HG03442 (cell line): ENCODE data around the gene CD3D.
"Not testable (repeated sequence)": the region's sequence is repeated elsewhere in the genome, so short reads cannot be mapped to it uniquely, and the experiment has no call there.

ENCODE experiments used
- ATAC-seq: cut with Tn5 transposase; IDR thresholded peaks from one replicate; pipeline ENCODE4 v1.9.1; 2021; ENCODE audit warnings: mild to moderate bottlenecking, moderate library complexity; ENCODE audit not compliant: unreplicated experiment

Gene CD3D

DNA sequence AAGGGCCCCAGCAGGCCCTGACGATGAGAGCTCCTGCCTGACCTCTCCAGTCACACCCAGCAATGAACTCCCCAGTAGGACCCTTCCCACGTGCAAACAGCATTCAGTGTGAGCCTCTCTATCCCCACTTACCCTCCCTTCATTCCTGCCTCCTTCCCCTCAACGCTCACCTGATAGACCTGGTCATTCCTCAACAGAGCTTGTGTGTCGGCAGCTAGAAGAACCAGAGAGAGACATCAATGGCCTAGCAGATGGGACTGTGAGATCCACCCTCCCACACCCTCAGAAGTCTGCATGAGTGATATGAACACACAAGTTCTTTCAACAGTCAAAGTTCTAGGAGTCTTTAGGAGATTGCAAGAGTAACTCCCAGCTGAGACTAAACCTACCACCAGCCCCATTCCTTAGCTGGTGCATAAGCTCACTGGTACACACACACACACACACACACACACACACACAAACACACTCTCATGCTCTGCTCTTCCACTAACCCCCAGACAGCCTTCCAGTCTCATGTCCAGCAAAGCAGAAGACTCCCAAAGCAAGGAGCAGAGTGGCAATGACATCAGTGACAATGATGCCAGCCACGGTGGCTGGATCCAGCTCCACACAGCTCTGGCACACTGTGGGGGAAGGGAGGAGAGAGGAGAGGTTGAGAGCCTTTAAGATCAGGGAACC is 3.1 kb downstream of the CD3D start:
- ATAC-seq, result no peak

DNA sequence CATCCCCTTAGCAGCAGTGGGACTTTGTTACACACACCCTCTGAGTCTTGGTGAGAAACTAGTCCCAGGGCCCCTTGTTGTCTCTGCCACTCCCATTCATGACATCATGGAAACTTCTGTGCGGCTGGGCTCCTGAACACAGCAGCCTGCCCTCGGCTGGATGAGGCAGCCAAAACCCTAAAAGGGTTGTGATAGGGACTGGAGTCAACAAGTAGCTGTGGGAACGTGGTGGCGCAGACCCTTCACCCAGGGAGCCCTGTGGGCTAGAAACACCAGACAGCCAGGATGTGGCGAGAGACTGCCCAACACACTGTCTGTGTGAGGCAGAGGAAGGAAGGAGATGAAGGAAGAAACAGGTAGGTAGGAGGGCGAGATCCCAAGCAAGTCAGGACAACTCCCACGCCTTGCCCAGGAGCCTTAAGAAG is 3.9 kb downstream of the CD3D start:
- no peak for ATAC-seq

DNA sequence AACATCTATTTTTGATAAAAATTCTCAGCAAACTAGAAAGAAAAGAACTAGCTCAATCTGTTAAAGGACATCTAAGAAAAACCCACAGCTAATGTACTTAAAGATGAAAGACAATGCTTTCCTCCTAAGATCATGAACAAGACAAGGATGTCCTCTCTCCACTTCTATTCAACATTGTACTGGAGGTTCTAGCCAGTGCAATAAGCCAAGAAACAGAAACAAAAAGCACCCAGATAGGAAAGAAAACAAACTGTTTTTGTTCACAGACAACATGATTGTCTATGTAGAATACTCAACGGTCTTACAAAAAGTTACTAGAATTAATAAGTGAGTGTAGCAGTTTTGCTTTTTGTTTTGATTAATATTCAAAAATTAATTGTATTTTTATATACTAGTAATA is 7.8 kb downstream of the CD3D start:
- no peak for ATAC-seq

DNA sequence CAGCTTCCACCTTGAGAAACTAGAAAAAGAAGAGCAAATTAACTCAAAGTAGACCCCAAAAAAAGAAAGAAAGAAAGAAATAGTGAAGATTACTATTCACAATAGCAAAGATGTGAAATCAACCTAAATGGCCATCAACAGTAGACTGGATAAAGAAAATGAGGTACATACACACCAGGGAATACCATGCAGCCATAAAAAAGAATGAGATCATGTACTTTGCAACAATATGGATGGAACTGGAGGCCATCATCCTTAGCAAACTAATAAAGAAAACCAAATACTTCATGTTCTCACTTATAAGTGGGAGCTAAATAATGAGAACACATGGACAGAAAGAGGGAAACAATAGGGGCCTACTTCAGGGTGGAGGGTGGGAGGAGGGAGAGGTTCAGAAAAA is 13.8 kb downstream of the CD3D start:
- ATAC-seq, result no peak

DNA sequence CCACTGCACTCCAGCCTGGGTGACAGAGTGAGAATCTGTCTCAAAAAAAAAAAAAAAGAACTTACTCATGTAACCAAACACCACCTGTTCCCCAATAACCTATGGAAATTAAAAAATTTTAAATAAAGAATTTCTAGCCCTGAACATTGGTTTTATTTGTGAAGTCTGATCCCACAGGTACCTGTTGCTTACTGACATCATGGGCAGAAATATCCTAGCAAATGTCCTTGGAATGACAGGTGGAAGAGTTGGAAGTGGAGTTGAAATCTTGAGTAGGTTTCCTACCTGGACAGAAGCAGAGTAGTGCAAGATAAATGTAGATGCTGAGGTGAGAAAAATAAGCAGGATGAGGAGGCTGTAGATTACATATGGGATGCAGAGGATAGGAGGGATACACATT is 17.2 kb downstream of the CD3D start:
- ATAC-seq, result no peak

GRCh38 chr11:118322721-118323120 is 19.8 kb downstream of the CD3D start:
- no peak for ATAC-seq

DNA sequence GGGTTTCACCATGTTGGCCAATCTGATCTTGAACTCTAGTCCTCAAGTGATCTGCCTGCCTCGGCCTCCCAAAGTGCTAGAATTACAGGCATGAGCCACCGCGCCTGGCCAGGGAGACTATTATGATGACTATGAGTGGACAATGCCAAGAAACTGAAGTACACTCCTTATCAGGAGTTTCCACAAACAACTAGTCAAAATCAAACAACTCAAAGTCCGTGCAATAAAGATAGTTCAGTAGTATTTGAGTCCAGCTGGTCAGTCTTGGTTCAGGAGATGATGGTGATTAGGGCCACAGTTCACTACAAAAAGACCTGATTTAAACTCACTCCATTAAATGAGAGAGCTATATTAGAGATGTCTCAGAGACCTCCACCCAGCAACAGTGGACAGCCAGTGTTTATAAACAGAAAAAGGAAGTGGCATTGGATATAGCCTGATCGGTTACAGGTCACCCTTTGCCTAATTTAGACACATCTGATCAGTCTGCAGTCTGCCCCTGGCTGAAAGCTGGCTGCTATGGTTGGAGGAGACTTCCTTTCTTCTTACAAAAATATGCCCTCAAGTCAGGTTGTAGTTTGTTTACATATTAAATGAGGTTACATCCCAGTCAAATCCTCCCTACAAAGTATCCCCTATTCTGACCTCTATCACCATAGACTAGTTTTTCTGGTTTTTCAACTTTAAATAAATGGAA is 21.0 kb downstream of the CD3D start:
- no peak for ATAC-seq

DNA sequence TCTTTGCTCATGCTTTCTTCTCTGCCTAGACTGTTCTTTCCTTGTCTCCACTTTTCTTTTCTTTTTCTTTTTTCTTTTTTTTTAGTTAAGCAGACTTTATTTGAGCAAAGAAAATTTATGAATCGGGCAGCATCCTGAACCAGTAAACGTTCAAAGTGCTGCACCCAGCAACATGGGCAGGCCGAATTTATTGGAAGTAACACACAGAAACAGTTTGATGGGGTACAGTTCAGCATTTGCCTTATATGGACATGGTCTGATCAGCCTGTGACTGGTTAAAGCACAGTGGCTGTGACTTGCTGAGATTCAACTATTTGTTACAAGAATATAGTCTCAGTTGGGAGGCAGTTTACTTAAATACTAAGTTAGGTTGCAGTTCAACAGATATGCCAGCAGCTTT is 22.0 kb downstream of the CD3D start:
- no peak for ATAC-seq

DNA sequence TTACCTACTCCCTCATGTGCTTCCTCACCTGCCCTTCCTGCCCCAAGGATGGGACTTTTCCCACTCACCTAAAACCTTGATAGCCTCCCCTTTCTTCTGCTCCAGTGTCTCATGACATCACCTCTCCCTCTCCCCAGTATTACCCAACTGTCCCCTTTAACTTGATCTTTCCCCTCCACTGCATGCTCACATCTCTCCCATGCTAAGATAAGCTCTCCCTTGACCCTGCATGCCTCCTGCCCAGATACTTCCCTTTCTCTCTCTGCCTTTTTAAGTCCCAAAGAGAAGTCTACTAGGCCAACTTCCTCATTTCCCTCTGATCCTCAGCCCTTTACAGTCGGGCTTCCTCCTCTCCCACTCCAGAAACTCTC is 23.2 kb downstream of the CD3D start:
- ATAC-seq, result no peak

DNA sequence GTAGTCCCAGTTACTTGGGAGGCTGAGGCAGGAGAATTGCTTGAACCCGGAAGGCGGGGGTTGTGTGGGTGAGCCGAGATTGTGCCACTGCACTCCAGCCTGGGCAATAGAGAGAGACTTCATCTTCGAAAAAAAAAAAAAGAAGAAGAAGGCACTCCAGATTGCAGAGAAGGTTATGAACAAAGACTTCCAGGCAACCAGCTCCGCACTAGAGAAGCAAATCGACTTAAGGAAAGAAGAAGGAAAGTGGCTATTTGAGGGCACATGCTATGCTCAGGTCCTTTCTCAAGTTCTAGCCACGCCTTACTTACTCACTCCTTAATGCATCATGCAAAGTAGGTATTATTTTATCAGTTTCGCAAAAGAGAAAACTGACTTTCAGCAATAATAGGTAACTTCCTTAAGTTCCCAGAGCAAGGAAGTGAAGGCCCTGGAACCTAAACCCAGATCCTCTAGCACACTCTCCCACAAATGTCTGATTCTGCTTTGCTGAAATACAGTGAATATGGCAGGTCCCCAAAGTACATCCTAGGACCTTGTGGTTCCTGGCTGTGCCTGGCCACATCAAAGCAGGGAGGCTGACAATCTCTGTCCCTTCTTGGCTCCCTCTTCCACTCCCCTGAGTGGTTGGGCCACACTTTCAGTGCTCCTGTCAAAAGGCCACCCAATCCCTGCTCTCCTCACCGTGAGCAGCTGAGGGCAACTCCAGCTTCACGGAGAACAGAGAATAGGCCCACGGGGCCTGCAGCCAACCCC is 23.7 kb downstream of the CD3D start:
- ATAC-seq, result no peak

GRCh38 chr11:118318124-118318523 is 24.4 kb downstream of the CD3D start:
- no peak for ATAC-seq

DNA sequence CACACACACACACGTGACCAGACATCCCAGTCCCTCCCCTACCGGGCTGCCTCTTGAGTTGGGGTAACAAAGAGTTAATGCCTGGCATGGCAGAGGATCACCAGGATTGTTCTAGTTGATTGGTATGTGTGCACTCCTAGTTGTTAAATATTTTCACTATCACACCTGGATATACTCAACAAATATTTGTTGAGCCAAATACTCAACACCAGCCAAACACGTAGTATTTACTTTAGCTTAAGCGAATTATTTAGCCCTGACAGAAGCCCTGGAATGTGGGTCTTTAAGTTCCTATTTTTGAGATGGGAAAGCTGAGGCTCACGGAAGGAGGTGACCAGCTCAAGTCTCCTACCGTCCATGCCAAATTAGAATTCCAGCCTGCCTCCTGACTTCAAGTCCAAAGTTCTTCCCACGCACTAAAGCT is 27.5 kb downstream of the CD3D start:
- ATAC-seq, result no peak

- ATAC-seq, result no peak
Observed at GRCh38 chr11:118313242-118313641, 29.3 kb downstream of the CD3D start.

GRCh38 chr11:118312328-118312727 is 30.2 kb downstream of the CD3D start:
- ATAC-seq, result no peak

DNA sequence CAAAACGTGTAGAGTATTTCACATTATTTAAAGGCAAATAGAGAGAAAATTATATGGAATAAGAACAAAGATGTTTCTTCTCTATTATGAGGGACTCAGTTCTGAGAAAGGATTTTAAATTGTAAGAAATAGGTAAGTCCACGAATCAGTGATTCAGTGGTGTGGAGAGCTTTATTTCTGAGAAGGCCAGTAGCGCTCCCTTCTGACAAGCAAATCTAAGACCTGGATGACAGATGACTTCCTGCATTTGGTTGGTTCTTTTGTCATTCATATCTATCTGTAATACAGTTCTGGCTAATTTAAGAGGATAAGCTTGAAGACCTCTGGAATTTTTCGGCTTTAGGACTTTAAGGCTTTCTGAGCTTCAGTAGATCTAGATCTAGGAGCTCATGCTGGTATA is 31.0 kb downstream of the CD3D start:
- no peak for ATAC-seq

DNA sequence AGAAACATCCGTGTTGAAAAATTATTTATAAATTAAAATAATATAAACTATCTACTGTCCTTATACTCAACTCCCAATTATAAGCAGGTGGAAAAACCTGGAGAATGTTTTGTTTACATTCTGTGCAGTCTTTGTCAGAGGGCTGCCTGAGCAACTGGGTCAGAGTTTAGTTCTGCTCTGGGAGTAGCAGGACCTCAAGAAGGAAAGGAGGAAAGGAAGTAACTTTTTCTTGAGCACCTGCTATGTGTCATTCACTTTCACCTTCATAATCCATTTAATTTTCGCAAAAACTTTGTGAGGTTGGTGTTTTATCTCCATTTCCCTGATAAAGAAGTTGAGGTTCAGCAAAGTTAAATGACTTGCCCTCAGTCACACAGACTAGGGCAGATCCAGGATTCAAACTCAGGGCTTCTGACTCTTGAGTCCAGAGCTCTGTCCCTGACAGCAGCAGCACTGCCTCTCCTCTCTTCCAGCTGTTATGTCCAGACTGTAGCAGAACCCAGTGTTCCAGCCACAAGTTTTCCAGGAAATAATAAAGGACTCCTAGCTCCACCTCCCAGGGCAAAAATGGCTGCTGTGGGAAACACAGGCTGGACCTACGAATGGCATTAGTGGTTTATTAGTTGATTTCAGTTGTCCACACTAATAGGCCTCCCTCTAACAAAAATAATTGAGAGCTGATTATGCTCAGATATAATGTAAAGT is 31.6 kb downstream of the CD3D start:
- no peak for ATAC-seq

GRCh38 chr11:118310271-118310670 is 32.2 kb downstream of the CD3D start:
- ATAC-seq, result no peak

- ATAC-seq, result not testable (repeated sequence)
Observed at GRCh38 chr11:118308995-118309528, 33.4 kb downstream of the CD3D start.

DNA sequence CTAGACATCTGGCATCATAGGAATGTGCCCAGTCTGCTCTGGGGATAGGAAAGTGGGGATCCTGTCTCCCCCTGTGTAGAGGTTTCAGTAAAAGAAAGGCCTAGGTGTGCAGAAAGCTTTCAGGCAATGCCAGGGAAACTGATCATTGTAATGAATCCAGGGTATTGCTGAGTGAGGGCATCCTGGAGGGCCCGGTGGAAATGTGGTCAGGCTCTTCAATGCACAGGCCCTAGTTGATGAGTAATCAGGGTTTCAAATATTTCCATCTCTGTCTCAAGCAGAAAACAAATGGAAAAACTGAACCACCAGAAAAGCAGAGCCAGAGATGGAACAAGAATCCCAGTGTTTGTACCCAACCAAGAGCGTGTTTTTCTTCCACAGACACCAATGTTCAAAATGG is 35.9 kb downstream of the CD3D start:
- no peak for ATAC-seq

GRCh38 chr11:118305726-118306125 is 36.8 kb downstream of the CD3D start:
- no peak for ATAC-seq

- ATAC-seq, result no peak
Observed at GRCh38 chr11:118304568-118305248, 37.8 kb downstream of the CD3D start, which contains the start of gene CD3E. TSS of gene CD3E (plus strand) at chr11:118304730. CDS start at chr11:118304953, 223 bp downstream.
